T-helper 2 cell treated with Interferon-gamma antibody and Interleukin-4, amounts not matched to agents 100 ng/mL and 5 ng/mL, for 36 hours (primary cell): ENCODE results near the gene PYGL. TPM values are rescaled to one million over a fixed set of nuclear protein-coding genes. Genes with fewer than 3 reads are reported as not detected.

Experiments used
- intact Hi-C: fragments of 100-400 bp; cut with micrococcal nuclease; formaldehyde crosslinking; loops from one replicate; pipeline ENCODE4 v1.15.1; 2023
- total RNA-seq: library from RNA; stranded (reverse); gene quantifications from 2 replicates; pipeline ENCODE4 v1.2.3, GENCODE V29; 2022

The PYGL gene
- total RNA-seq: 0.66 and 1.0 TPM in 2 replicates

GRCh38 chr14:50943943-50944646, at the start of gene PYGL:
TSS of gene PYGL (minus strand) at chr14:50944483. CDS start at chr14:50944403, 80 bp downstream.
- intact Hi-C loops: loop anchor here (10.0 kb wide), 2 partner anchors 151 to 291 kb away; partner anchors contain the start of gene TRIM9

GRCh38 chr14:50985859-50986331, 41.6 kb upstream of the PYGL start:
- intact Hi-C loops: no loop called here

- intact Hi-C loops: no loop called here
Observed at GRCh38 chr14:50985124-50985858, 41.0 kb upstream of the PYGL start.

- intact Hi-C loops: no loop called here
Observed at GRCh38 chr14:50984036-50984710, 39.9 kb upstream of the PYGL start.

GRCh38 chr14:50979941-50980850, 35.9 kb upstream of the PYGL start:
- intact Hi-C loops: no loop called here

GRCh38 chr14:50978888-50979287, 34.6 kb upstream of the PYGL start:
- intact Hi-C loops: no loop called here

GRCh38 chr14:50978529-50978871, 34.2 kb upstream of the PYGL start:
- intact Hi-C loops: no loop called here

GRCh38 chr14:50977863-50978528, 33.7 kb upstream of the PYGL start:
- intact Hi-C loops: no loop called here

GRCh38 chr14:50974118-50974517, 29.8 kb upstream of the PYGL start:
- intact Hi-C loops: no loop called here

- intact Hi-C loops: no loop called here
Observed at GRCh38 chr14:50972734-50973133, 28.5 kb upstream of the PYGL start.

GRCh38 chr14:50970886-50971781, 26.9 kb upstream of the PYGL start:
- intact Hi-C loops: no loop called here

- intact Hi-C loops: no loop called here
Observed at GRCh38 chr14:50967790-50968189, 23.5 kb upstream of the PYGL start.

GRCh38 chr14:50967103-50967502, 22.8 kb upstream of the PYGL start:
- intact Hi-C loops: no loop called here

GRCh38 chr14:50964683-50965390, 20.6 kb upstream of the PYGL start:
- intact Hi-C loops: no loop called here

GRCh38 chr14:50963919-50964318, 19.6 kb upstream of the PYGL start:
- intact Hi-C loops: no loop called here

GRCh38 chr14:50961605-50962221, 17.4 kb upstream of the PYGL start:
- intact Hi-C loops: no loop called here

- intact Hi-C loops: loop anchor here (10.0 kb wide), 1 partner anchor 828 kb away; no protein-coding TSS in a partner anchor
Observed at GRCh38 chr14:50957296-50957695, 13.0 kb upstream of the PYGL start.

GRCh38 chr14:50956421-50956820, 12.1 kb upstream of the PYGL start:
- intact Hi-C loops: loop anchor here (10.0 kb wide), 1 partner anchor 828 kb away; no protein-coding TSS in a partner anchor
